ENCODE data around the gene TCEAL7.
"Not testable (repeated sequence)": the region's sequence is repeated elsewhere in the genome, so short reads cannot be mapped to it uniquely, and the experiment has no call there.

TCEAL7 gene

DNA sequence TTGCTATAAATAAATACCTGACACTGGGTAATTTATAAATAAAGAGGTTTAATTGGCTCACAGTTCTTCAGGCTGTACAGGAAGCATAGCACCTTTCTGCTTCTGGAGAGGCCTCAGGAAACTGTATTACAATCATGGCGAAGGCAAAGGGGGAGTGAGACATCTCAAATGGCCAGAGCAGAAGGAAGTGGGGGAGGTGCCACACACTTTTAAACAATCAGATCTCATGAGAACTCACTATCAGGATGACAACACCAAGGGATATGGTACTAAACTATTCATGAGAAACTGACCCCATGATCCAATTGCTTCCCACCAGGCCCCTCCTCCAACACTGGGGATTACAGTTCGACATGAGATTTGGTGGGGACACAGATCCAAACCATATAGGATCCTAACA, 14.6 kb downstream of the TCEAL7 start:
- POLR2A ChIA-PET = no interaction called here
- DNase-seq (ENCODE audit: extremely low spot score) = no peak
- TF ChIP-seq L3MBTL2 (conservative IDR thresholded peaks at IDR 0.05) = no peak
- no peak for TF ChIP-seq SP1 (IDR thresholded peaks at IDR 0.05)
- CTCF ChIA-PET = no interaction called here

GRCh38 chrX:103347682-103348397, 17.8 kb downstream of the TCEAL7 start:
- DNase-seq (ENCODE audit: extremely low spot score) = no peak
- no peak for TF ChIP-seq SP1 (IDR thresholded peaks at IDR 0.05)
- TF ChIP-seq ZNF384 (IDR thresholded peaks at IDR 0.05) = no peak
- no peak for TF ChIP-seq ELF4 (IDR thresholded peaks at IDR 0.05)
- TF ChIP-seq ARNT (IDR thresholded peaks at IDR 0.05) = no peak
- TF ChIP-seq FOXA1 (IDR thresholded peaks at IDR 0.05) = no peak
- no peak for TF ChIP-seq CTBP1 (IDR thresholded peaks at IDR 0.05; ENCODE audit: borderline replicate concordance)
- TF ChIP-seq SUZ12 (IDR thresholded peaks at IDR 0.05) = no peak
- TF ChIP-seq FOXK2 (IDR thresholded peaks at IDR 0.05) = no peak
- TF ChIP-seq LEF1 (IDR thresholded peaks at IDR 0.05; ENCODE audit: borderline replicate concordance) = no peak
- TF ChIP-seq NFRKB (IDR thresholded peaks at IDR 0.05) = no peak
- no peak for TF ChIP-seq HDGF (IDR thresholded peaks at IDR 0.05; ENCODE audit: borderline replicate concordance)
- CTCF ChIA-PET = no interaction called here
- POLR2A ChIA-PET = interaction anchor here (2.3 kb wide), 1 partner anchor 9 kb away, joined by 15 read pairs; the partner anchor contains the start of gene TCEAL9

DNA sequence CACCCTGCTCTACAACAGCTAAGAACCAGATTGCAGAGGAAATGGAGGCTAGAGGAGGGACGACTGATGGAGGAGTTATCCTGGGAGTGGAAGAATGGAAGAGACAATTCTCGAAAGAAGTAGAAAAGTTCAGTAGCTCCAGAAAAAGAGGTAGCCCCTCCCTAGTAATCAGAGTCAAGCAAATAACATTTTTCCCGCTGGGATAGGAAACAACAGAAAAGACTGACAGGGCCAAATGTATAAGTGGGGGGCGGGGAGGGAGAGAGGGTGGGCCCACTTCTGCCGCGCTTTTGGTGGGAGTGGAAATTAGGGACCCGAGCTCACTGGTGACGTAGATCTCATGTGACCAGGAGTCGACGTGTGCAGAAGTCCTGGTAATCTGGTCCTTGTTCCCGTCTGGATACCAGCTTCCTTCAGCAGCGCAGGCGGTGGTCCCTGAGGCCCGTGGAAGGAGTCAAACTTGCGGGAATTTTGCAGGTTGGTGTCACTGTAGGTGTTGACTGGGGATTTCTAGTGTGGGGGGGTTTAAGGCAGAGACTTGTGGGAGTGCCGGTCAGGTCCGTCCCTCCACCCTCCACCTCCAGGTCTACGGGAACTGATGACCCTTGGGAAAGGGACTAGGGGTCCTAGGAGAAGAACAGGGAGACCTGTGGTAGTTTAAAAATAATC, 26.2 kb downstream of the TCEAL7 start, which contains the start of gene TCEAL9:
TSS of gene TCEAL9 (plus strand) at position 377 of the 669 bp plus-strand sequence. CDS start 1,179 bp downstream, outside the sequence.
- ChIA-PET CTCF (interaction anchor here (0.7 to 1.0 kb wide), 3 partner anchors 10 to 108 kb away, joined by 3 to 5 read pairs (median 4); no protein-coding TSS in a partner anchor), POLR2A (interaction anchor here (0.7 to 3.5 kb wide), 23 partner anchors 9 to 274 kb away, joined by 3 to 55 read pairs (median 7); partner anchors contain the start of genes BEX2, BEX3, BEX4 and TCEAL7)
- no peak for TF ChIP-seq CTBP1 (IDR thresholded peaks at IDR 0.05; ENCODE audit: borderline replicate concordance)
- TF ChIP-seq, protein P1, sequence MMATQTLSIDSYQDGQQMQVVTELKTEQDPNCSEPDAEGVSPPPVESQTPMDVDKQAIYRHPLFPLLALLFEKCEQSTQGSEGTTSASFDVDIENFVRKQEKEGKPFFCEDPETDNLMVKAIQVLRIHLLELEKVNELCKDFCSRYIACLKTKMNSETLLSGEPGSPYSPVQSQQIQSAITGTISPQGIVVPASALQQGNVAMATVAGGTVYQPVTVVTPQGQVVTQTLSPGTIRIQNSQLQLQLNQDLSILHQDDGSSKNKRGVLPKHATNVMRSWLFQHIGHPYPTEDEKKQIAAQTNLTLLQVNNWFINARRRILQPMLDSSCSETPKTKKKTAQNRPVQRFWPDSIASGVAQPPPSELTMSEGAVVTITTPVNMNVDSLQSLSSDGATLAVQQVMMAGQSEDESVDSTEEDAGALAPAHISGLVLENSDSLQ (IDR thresholded peaks at IDR 0.05) = peak; percentile 89
- no peak for TF ChIP-seq ZNF384 (IDR thresholded peaks at IDR 0.05)
- TF ChIP-seq SUZ12 (IDR thresholded peaks at IDR 0.05) = no peak
- no peak for TF ChIP-seq FOXM1 (IDR thresholded peaks at IDR 0.05; ENCODE audit: borderline replicate concordance)
- no peak for TF ChIP-seq HDGF (IDR thresholded peaks at IDR 0.05; ENCODE audit: borderline replicate concordance)
- TF ChIP-seq NFRKB (IDR thresholded peaks at IDR 0.05) = no peak
- no peak for TF ChIP-seq FOXK2 (IDR thresholded peaks at IDR 0.05)
- TF ChIP-seq L3MBTL2 (conservative IDR thresholded peaks at IDR 0.05) = peak; percentile 76
- TF ChIP-seq ARNT (IDR thresholded peaks at IDR 0.05) = no peak
- no peak for TF ChIP-seq TARDBP (IDR thresholded peaks at IDR 0.05)
- DNase-seq (ENCODE audit: extremely low spot score) = peak; percentile 72

DNA sequence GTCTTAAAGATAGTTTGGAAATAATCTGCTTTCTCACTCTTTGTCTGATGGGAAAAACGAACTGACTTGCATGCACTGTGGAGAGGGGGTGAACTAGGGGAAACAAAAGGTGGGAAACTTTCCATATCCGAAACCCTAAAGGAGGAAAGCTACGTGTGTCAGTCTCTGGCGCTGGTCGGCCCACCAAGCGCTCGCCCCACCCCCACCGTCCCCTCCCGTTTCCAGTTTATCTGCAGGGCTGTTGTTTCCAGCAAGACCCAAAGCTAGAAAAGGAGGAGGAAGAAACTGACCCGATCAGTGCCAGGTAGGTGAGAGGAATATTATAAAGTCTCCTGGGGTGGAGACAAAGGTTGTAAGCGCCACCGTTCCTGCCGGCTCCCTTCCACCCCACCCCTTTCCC, 26.8 kb downstream of the TCEAL7 start:
- POLR2A ChIA-PET = interaction anchor here (0.9 to 3.5 kb wide), 15 partner anchors 8 to 107 kb away, joined by 3 to 55 read pairs (median 8); partner anchors contain the start of genes BEX2, BEX3, TCEAL7 and TCEAL8
- DNase-seq (ENCODE audit: extremely low spot score) = no peak
- CTCF ChIA-PET = interaction anchor here (0.6 to 1.5 kb wide), 2 partner anchors 145 to 146 kb away, joined by 3 read pairs; no protein-coding TSS in a partner anchor
- TF ChIP-seq CTBP1 (IDR thresholded peaks at IDR 0.05; ENCODE audit: borderline replicate concordance) (no peak), ELF4 (IDR thresholded peaks at IDR 0.05) (no peak), L3MBTL2 (conservative IDR thresholded peaks at IDR 0.05) (no peak), BHLHE40 (IDR thresholded peaks at IDR 0.05; ENCODE audit: borderline replicate concordance) (no peak), SP1 (IDR thresholded peaks at IDR 0.05) (no peak), ARNT (IDR thresholded peaks at IDR 0.05) (no peak), LEF1 (IDR thresholded peaks at IDR 0.05; ENCODE audit: borderline replicate concordance) (no peak)

GRCh38 chrX:103357871-103358270, 27.8 kb downstream of the TCEAL7 start:
- ChIA-PET POLR2A (interaction anchor here (1.7 to 3.5 kb wide), 3 partner anchors 10 to 103 kb away, joined by 4 to 55 read pairs (median 16); partner anchors contain the start of genes BEX3 and TCEAL8), CTCF (interaction anchor here (1.5 kb wide), 1 partner anchor 147 kb away, joined by 3 read pairs; no protein-coding TSS in a partner anchor)
- no peak for DNase-seq (ENCODE audit: extremely low spot score)
- no peak for TF ChIP-seq HDGF (IDR thresholded peaks at IDR 0.05; ENCODE audit: borderline replicate concordance)
- no peak for TF ChIP-seq TARDBP (IDR thresholded peaks at IDR 0.05)
- TF ChIP-seq BHLHE40 (IDR thresholded peaks at IDR 0.05; ENCODE audit: borderline replicate concordance) = no peak
- no peak for TF ChIP-seq CTBP1 (IDR thresholded peaks at IDR 0.05; ENCODE audit: borderline replicate concordance)
- TF ChIP-seq SUZ12 (IDR thresholded peaks at IDR 0.05) = no peak
- TF ChIP-seq, protein P1 (IDR thresholded peaks at IDR 0.05) = no peak

- POLR2A ChIA-PET = interaction anchor here (3.0 kb wide), 1 partner anchor 17 kb away, joined by 19 read pairs; the partner anchor contains the start of gene BEX3
- not testable (repeated sequence) for DNase-seq (ENCODE audit: extremely low spot score)
- CTCF ChIA-PET = interaction anchor here (0.7 kb wide), 1 partner anchor 8 kb away, joined by 8 read pairs; no protein-coding TSS in a partner anchor
These were observed 29.6 kb downstream of the TCEAL7 start for GRCh38 chrX:103359605-103360004.

GRCh38 chrX:103360092-103360491, 30.1 kb downstream of the TCEAL7 start:
- DNase-seq (ENCODE audit: extremely low spot score) = no peak
- TF ChIP-seq FOXM1 (IDR thresholded peaks at IDR 0.05; ENCODE audit: borderline replicate concordance) = no peak
- POLR2A ChIA-PET = interaction anchor here (3.0 kb wide), 1 partner anchor 17 kb away, joined by 19 read pairs; the partner anchor contains the start of gene BEX3
- CTCF ChIA-PET = no interaction called here
